Hepatocyte (in vitro differentiated cells): ENCODE results near the gene ADCYAP1R1. TPM values are rescaled to one million over a fixed set of nuclear protein-coding genes. Genes with fewer than 3 reads are reported as not detected.

Experiments used
- DNase-seq: peaks from one replicate; pipeline ENCODE4 v3.0.0-alpha.2; 2016; ENCODE audit warnings: low spot score
- H2AFZ ChIP-seq: fragments of 200-600 bp; sonication (generic); 2 replicates; pipeline ENCODE4 v1.6.0; 2016; ENCODE audit warnings: antibody characterized with exemption, mild to moderate bottlenecking
- H3K27ac ChIP-seq: fragments of 200-600 bp; sonication (generic); 2 replicates; pipeline ENCODE4 v1.5.1; 2016; ENCODE audit warnings: mild to moderate bottlenecking
- H3K27me3 ChIP-seq: fragments of 200-600 bp; sonication (generic); 2 replicates; pipeline ENCODE4 v1.6.1; 2016
- H3K36me3 ChIP-seq: fragments of 200-600 bp; sonication (generic); replicated peaks from 2 replicates; pipeline ENCODE4 v1.5.1; 2016; ENCODE audit warnings: low read depth; ENCODE audit not compliant: insufficient read depth
- H3K4me1 ChIP-seq: fragments of 200-600 bp; sonication (generic); 2 replicates; pipeline ENCODE4 v1.5.1; 2016; ENCODE audit warnings: mild to moderate bottlenecking, moderate library complexity; ENCODE audit not compliant: insufficient read depth
- H3K4me2 ChIP-seq: fragments of 200-600 bp; sonication (generic); 2 replicates; pipeline ENCODE4 v1.6.0; 2016
- H3K4me3 ChIP-seq: fragments of 200-600 bp; sonication (generic); 2 replicates; pipeline ENCODE4 v1.5.1; 2016; ENCODE audit warnings: mild to moderate bottlenecking
- H3K79me2 ChIP-seq: fragments of 200-600 bp; sonication (generic); 2 replicates; pipeline ENCODE4 v1.6.0; 2017; ENCODE audit warnings: mild to moderate bottlenecking
- H3K9me2 ChIP-seq: fragments of 200-600 bp; sonication (generic); replicated peaks from 2 replicates; pipeline ENCODE4 v1.6.0; 2017; ENCODE audit warnings: mild to moderate bottlenecking; ENCODE audit not compliant: insufficient read depth
- H3K9me3 ChIP-seq: fragments of 200-600 bp; sonication (generic); 2 replicates; pipeline ENCODE4 v1.5.1; 2016; ENCODE audit warnings: low read depth, mild to moderate bottlenecking
- H4K20me1 ChIP-seq: fragments of 200-600 bp; sonication (generic); 2 replicates; pipeline ENCODE4 v1.6.0; 2016; ENCODE audit warnings: mild to moderate bottlenecking; ENCODE audit not compliant: insufficient read depth, poor library complexity, severe bottlenecking
- EZH2 ChIP-seq: fragments of 200-600 bp; sonication (generic); IDR thresholded peaks from 2 replicates; pipeline ENCODE4 v1.6.1; 2016; ENCODE audit warnings: antibody characterized with exemption, mild to moderate bottlenecking, borderline replicate concordance
- EZH2phosphoT487 ChIP-seq: fragments of 200-600 bp; sonication (generic); IDR thresholded peaks from one replicate; pipeline ENCODE4 v1.6.1; 2018; ENCODE audit warnings: antibody characterized with exemption, mild to moderate bottlenecking, low read depth, moderate library complexity; ENCODE audit not compliant: unreplicated experiment, severe bottlenecking
- WGBS: methylation state at CpG from one replicate; pipeline ENCODE4 v1.1.6; 2016; ENCODE audit warnings: low lambda C conversion rate; ENCODE audit errors: missing lambda C conversion rate; 5-methylcytosine and 5-hydroxymethylcytosine counted together
- polyA plus RNA-seq: library from polyadenylated mRNA; unstranded; fragments of >200 nt; fragmentation: Nextera tagmentation; extraction: Ambion mirVana; gene quantifications from 2 replicates; pipeline ENCODE4 v1.2.1, GENCODE V29; 2016
- total RNA-seq: library from RNA; depleted of rRNA; stranded (reverse); fragments of >200 nt; gene quantifications from 2 replicates; pipeline ENCODE4 v1.2.3, GENCODE V29; 2014
- TF ChIP-seq, protein P1 (sequence below): fragments of 200-600 bp; sonication (generic); IDR thresholded peaks from 2 replicates; pipeline ENCODE4 v1.5.1; 2016; ENCODE audit warnings: antibody characterized with exemption, mild to moderate bottlenecking; ENCODE audit not compliant: poor library complexity

ADCYAP1R1 gene
- total and polyA plus RNA-seq, 2 experiments from 2014 or later, result 0.10 TPM; not detected in 1

DNA sequence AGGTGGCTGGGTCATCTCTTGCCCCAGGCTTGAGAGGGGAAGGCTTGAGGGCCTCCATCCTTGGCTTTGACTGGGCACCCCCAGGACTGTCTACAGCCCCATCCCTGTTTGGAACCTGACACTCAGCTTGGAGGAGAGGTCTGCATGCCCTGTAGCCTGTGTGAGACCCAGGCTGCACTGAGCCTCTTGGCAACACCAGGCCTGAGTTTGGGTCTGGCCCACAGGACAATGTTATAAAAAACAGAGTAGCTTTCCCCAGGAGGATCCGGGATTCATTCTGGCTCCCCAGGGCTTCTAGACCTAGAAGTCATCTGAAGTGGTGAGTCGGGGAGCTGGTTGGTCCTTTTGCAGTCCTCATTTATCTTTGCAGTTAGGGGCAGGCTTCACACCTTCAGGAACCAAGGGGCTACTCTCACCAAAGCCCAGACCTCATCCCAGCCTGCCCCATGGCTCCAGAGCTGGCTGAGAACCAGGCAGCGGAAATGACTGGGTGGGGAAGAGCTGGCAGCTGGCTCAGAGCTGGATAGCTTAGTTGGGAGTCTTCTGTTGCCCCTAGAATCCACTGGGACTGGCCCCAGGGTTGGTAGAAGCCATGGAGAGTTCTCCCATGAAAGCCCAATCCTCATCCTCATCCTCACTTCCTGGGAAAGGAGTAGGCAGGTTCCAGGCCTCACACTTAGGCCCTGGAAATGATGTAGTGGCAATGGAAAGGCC, 68.8 kb downstream of the ADCYAP1R1 start:
- 93% methylated on average over 3 of the region's 3 CpGs for WGBS
- H3K27ac ChIP-seq, result no peak overlapping the region

DNA sequence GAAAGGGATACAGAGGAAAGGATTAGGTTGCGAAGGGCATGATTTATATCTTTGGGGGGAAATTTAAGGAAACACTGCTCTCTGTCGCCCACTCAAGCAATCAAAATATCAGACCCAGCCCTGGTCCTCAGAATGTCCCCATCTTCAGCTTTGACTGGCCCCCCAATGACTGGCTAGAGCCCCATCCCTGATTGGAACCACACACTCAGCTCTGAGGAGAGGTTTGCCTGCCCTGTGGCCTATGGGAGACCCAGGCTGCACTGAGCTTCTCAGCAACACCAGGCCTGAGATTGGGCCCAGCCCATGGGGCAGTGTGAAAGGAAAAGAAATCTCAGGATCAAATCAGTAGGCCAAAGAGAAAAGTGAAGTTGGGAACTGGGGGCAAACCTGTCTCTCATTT, 69.5 kb downstream of the ADCYAP1R1 start:
- Histone ChIP-seq H3K27me3 (peaks cover 24% of the 10 kb centered on the region), H3K4me3 (no peak overlapping the region), H3K4me2 (no peak overlapping the region), H3K27ac (no peak overlapping the region), H3K36me3 (no peaks in the 10 kb centered on the region), H2AFZ (no peak overlapping the region), H3K79me2 (no peaks in the 10 kb centered on the region), H4K20me1 (no peaks in the 10 kb centered on the region), H3K9me3 (no peaks in the 10 kb centered on the region), H3K4me1 (no peaks in the 10 kb centered on the region), H3K9me2 (no peaks in the 10 kb centered on the region)
- WGBS, result 93% methylated on average over 2 of the region's 2 CpGs
- DNase-seq, result no peak
- TF ChIP-seq EZH2phosphoT487, result no peak
- TF ChIP-seq, protein P1, sequence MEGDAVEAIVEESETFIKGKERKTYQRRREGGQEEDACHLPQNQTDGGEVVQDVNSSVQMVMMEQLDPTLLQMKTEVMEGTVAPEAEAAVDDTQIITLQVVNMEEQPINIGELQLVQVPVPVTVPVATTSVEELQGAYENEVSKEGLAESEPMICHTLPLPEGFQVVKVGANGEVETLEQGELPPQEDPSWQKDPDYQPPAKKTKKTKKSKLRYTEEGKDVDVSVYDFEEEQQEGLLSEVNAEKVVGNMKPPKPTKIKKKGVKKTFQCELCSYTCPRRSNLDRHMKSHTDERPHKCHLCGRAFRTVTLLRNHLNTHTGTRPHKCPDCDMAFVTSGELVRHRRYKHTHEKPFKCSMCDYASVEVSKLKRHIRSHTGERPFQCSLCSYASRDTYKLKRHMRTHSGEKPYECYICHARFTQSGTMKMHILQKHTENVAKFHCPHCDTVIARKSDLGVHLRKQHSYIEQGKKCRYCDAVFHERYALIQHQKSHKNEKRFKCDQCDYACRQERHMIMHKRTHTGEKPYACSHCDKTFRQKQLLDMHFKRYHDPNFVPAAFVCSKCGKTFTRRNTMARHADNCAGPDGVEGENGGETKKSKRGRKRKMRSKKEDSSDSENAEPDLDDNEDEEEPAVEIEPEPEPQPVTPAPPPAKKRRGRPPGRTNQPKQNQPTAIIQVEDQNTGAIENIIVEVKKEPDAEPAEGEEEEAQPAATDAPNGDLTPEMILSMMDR, result no peak
- TF ChIP-seq EZH2, result no peak

More for the DNA sequence above, 68.8 kb downstream of the ADCYAP1R1 start:
- H2AFZ ChIP-seq, result no peak overlapping the region
- no peaks in the 10 kb centered on the region for H3K9me2 ChIP-seq
- H3K36me3 ChIP-seq, result no peaks in the 10 kb centered on the region
- H3K79me2 ChIP-seq, result no peaks in the 10 kb centered on the region
- no peak for DNase-seq
- TF ChIP-seq EZH2, result no peak
- TF ChIP-seq, protein P1, result no peak
- TF ChIP-seq EZH2phosphoT487, result no peak
- H3K4me2 ChIP-seq, result no peak overlapping the region
- H3K9me3 ChIP-seq, result no peaks in the 10 kb centered on the region
- H3K4me3 ChIP-seq, result no peak overlapping the region
- H3K27me3 ChIP-seq, result peaks cover 24% of the 10 kb centered on the region
- no peaks in the 10 kb centered on the region for H4K20me1 ChIP-seq
- no peaks in the 10 kb centered on the region for H3K4me1 ChIP-seq

DNA sequence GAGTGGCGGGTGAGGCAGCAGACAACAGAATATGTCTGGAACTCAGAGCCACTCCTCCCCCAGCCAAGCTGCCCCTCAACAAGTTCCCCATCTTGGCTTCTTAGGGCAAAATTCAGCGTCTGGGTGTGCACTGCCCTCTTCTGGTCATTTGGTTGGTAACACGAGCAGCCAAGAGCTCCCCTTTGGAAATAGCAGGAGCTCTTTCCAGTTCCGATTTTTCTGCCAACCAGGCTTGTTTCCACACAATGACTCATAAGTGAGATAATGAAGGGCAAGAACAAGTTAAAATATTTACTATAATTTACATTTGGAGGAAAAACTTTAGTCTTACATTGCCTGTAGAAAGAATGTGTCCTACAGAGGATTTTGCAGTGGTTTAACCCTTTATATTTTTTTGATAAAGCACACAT, 70.5 kb downstream of the ADCYAP1R1 start:
- DNase-seq, result peak; percentile 86
- Histone ChIP-seq H3K9me2 (no peaks in the 10 kb centered on the region), H3K36me3 (no peaks in the 10 kb centered on the region), H3K27ac (no peak overlapping the region), H4K20me1 (no peaks in the 10 kb centered on the region), H3K79me2 (no peaks in the 10 kb centered on the region), H3K27me3 (peaks cover 19% of the 10 kb centered on the region), H3K4me1 (no peaks in the 10 kb centered on the region), H3K4me3 (no peak overlapping the region), H3K9me3 (no peaks in the 10 kb centered on the region), H2AFZ (no peak overlapping the region), H3K4me2 (no peak overlapping the region)
- 4% methylated on average over 4 of the region's 4 CpGs for WGBS
- no peak for TF ChIP-seq EZH2phosphoT487
- TF ChIP-seq, protein P1, result peak; percentile 84
